Right lobe of liver (tissue), 6 donors: ENCODE measurements around the gene VHLL. TPM values are rescaled to one million over a fixed set of nuclear protein-coding genes. Genes with fewer than 3 reads are reported as not detected.

Source experiments
- ATAC-seq, 4 donors: fragments of 200-7000 bp; cut with Tn5 transposase; one replicate each; pipeline ENCODE4 v1.9.1; 2020; ENCODE audit warnings: mild to moderate bottlenecking in 4 of 4, moderate library complexity in 4 of 4
- DNase-seq, 3 donors: peaks; one replicate each; pipeline ENCODE4 v3.0.0-alpha.2; 2020
- H3K27ac ChIP-seq, 3 donors: fragments of 200-600 bp; one replicate each; pipeline ENCODE4 v1.8.0; 2022
- H3K27me3 ChIP-seq, 2 donors: fragments of 200-600 bp; one replicate each; pipeline ENCODE4 v1.8.0; 2022
- H3K36me3 ChIP-seq, 4 donors: fragments of 200-600 bp; sonication (generic) in 1 of 4; one replicate each; pipeline versions ENCODE4 v1.5.1 to v1.8.0; 2017 to 2022; ENCODE audit warnings: control low read depth in 1 of 4
- H3K4me1 ChIP-seq, 4 donors: fragments of 200-600 bp; sonication (generic) in 1 of 4; one replicate each; pipeline versions ENCODE4 v1.5.1 to v1.8.0; 2017 to 2022; ENCODE audit warnings: control low read depth in 1 of 4
- H3K4me3 ChIP-seq, 3 donors: fragments of 200-600 bp; one replicate each; pipeline ENCODE4 v1.8.0; 2022
- H3K9me3 ChIP-seq, 4 donors: fragments of 200-600 bp; sonication (generic) in 1 of 4; one replicate each; pipeline versions ENCODE4 v1.5.1 to v1.8.0; 2017 to 2022; ENCODE audit warnings: control low read depth in 1 of 4
- POLR2A ChIP-seq: fragments of 450-650 bp; IDR thresholded peaks from one replicate; pipeline ENCODE4 v1.6.1; 2017; ENCODE audit warnings: antibody characterized with exemption, mild to moderate bottlenecking
- WGBS: methylation state at CpG from one replicate; pipeline ENCODE4 v1.1.6; 2018; ENCODE audit warnings: low coverage, low lambda C conversion rate; ENCODE audit not compliant: insufficient coverage; ENCODE audit errors: missing lambda C conversion rate; 5-methylcytosine and 5-hydroxymethylcytosine counted together
- intact Hi-C, 2 donors: fragments of 100-400 bp; cut with DNase I; formaldehyde crosslinking; loops; one replicate each; pipeline versions ENCODE4 v1.11.2 to v1.14.1; 2022
- total RNA-seq, 6 experiments: library from RNA; depleted of rRNA in 2 of 6; stranded (reverse); fragments of >200 nt in 2 of 6; fragmentation: NEBNext Ultra II Directional in 3 of 6; extraction: Animal tissue kit (Norgen Biotek cat#: 25700) in 3 of 6; gene quantifications; one replicate each; pipeline versions ENCODE4 v1.1.0 to v1.2.4, GENCODE V29; 2016 to 2023
- TF ChIP-seq, protein P1 (sequence below), 4 donors: fragments of 200-600 bp in 3 of 4; fragments of 450-650 bp in 1 of 4; IDR thresholded peaks; one replicate each; pipeline versions ENCODE4 v1.5.1 to v1.8.0; 2016 to 2022; ENCODE audit warnings: antibody characterized with exemption in 4 of 4, mild to moderate bottlenecking in 2 of 4
- donor health status: DM: no; HTN: yes; CAD: no.
- donor health status: DM: no; HTN: no; CAD: no.
- donor health status: DM: no; HTN: no; CAD: no.
- donor health status: DM: no; HTN: yes; CAD: no.
- donor health status: DM: no; HTN: yes; CAD: no.

VHLL gene
- total RNA-seq, 6 experiments from 2014 or later, result not detected

DNA sequence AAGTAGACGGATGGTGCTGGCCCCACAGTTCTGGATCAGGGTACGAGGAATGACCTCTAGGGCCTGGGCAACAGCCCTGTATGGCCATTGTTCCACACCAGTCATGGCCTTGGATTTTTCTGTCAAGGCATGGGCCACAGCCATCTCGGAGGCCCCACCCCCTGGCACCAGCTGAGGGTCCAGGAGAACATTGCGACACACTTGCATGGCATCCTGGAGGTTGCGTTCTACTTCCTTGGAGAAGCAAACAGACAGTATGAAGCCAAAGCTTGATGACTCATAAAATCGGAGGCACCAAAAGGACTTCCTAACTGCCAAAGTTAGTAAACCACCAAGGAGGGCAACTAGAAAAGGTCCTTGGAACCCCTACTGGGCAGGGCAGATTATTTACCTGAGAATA lies 11.9 kb upstream of the VHLL start:
- TF ChIP-seq, protein P1, sequence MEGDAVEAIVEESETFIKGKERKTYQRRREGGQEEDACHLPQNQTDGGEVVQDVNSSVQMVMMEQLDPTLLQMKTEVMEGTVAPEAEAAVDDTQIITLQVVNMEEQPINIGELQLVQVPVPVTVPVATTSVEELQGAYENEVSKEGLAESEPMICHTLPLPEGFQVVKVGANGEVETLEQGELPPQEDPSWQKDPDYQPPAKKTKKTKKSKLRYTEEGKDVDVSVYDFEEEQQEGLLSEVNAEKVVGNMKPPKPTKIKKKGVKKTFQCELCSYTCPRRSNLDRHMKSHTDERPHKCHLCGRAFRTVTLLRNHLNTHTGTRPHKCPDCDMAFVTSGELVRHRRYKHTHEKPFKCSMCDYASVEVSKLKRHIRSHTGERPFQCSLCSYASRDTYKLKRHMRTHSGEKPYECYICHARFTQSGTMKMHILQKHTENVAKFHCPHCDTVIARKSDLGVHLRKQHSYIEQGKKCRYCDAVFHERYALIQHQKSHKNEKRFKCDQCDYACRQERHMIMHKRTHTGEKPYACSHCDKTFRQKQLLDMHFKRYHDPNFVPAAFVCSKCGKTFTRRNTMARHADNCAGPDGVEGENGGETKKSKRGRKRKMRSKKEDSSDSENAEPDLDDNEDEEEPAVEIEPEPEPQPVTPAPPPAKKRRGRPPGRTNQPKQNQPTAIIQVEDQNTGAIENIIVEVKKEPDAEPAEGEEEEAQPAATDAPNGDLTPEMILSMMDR (IDR thresholded peaks at IDR 0.05), result no peak
- TF ChIP-seq POLR2A, result no peak
- no peaks in the 10 kb centered on the region for H3K4me1 ChIP-seq
- H3K36me3 ChIP-seq, result peaks cover 0 to 98% (median 42%) of the 10 kb centered on the region in 4 donors
- ATAC-seq (no peak), DNase-seq (no peak)
- no peaks in the 10 kb centered on the region for H3K9me3 ChIP-seq
- H3K4me3 ChIP-seq, result no peak overlapping the region
- 83% methylated on average over 1 of the region's 6 CpGs for WGBS
- no peak overlapping the region for H3K27ac ChIP-seq
- no peaks in the 10 kb centered on the region for H3K27me3 ChIP-seq
- intact Hi-C loops, result no loop called here

DNA sequence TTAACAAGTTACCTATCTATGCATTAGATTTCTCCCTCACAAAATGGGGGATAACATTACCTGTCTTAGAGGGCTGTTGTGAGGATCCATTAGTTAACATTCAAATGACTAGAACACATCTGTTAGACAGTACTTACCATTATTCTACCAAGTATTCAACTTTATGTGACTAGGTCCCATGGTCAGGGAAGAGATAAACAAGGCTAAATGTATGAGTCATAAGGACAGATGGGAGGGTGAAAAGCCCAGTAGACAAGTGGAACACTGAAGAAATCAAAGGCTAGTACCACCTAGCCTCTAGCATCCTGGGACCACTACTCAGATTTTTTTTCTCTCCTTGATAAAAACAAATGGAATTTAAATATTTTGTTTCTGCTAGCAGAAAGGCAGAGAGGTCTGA lies 9.0 kb upstream of the VHLL start:
- Histone ChIP-seq H3K27ac (no peak overlapping the region), H3K36me3 (peaks cover 0 to 86% (median 32%) of the 10 kb centered on the region in 4 donors), H3K9me3 (no peaks in the 10 kb centered on the region), H3K4me1 (no peaks in the 10 kb centered on the region), H3K4me3 (no peak overlapping the region), H3K27me3 (no peaks in the 10 kb centered on the region)
- no peak for TF ChIP-seq POLR2A
- no peak for ATAC-seq
- no peak for DNase-seq
- intact Hi-C loops, result no loop called here

DNA sequence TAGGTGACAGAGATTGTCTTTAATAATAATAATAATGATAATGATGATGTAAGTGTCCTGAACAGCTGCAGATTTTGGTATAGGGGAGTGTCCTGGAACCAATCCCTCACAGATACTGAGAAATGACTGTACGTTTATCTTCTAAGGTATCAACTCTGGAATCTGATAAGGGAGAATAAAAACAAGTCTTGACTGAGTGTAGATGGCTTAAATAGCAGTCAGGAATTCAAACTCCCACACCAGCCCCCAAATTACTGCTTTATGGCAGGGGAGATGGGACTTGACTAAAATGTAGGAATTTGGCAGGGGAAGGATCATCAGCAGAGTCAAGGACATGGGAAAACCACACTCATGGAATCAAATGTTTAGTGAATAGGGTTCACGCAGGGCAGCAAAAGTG lies 6.1 kb upstream of the VHLL start:
- DNase-seq (no peak), ATAC-seq (no peak)
- Histone ChIP-seq H3K4me3 (no peak overlapping the region), H3K36me3 (peaks cover 0 to 57% (median 19%) of the 10 kb centered on the region in 4 donors), H3K27ac (no peak overlapping the region), H3K27me3 (no peaks in the 10 kb centered on the region), H3K4me1 (peaks cover 0 to 13% (median 4%) of the 10 kb centered on the region in 4 donors), H3K9me3 (no peaks in the 10 kb centered on the region)
- no peak for TF ChIP-seq POLR2A
- TF ChIP-seq, protein P1 (IDR thresholded peaks at IDR 0.05), result no peak
- intact Hi-C loops, result no loop called here
- WGBS, result 79% methylated on average over 1 of the region's 2 CpGs

DNA sequence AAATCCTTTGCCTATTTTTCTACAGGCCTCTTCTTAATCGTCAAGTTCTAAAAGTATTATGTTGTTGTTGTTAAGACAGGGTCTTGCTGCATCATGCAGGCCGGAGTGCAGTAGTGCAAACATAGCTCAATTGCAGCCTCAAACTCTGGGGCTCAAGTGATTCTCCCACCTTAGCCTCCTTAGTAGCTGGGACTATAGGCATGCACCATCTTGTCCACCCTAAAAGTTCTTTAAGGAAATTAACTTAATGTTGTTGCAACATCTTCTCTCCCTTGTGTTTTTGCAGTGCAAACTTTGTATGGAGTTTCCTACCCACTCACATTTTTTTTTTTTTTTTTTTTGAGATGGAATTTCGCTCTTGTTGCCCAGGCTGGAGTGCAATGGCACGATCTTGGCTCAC lies 4.1 kb upstream of the VHLL start:
- WGBS, result 85% methylated on average over 4 of the region's 4 CpGs
- no peak overlapping the region for H3K4me3 ChIP-seq
- no peak for ATAC-seq
- H3K36me3 ChIP-seq, result peaks cover 0 to 38% (median 5%) of the 10 kb centered on the region in 4 donors
- intact Hi-C loops, result no loop called here
- TF ChIP-seq, protein P1 (IDR thresholded peaks at IDR 0.05), result no peak
- TF ChIP-seq POLR2A, result no peak
- H3K27me3 ChIP-seq, result no peaks in the 10 kb centered on the region
- H3K9me3 ChIP-seq, result no peaks in the 10 kb centered on the region
- DNase-seq, result no peak
- peaks cover 0 to 13% (median 4%) of the 10 kb centered on the region in 4 donors for H3K4me1 ChIP-seq
- H3K27ac ChIP-seq, result no peak overlapping the region

DNA sequence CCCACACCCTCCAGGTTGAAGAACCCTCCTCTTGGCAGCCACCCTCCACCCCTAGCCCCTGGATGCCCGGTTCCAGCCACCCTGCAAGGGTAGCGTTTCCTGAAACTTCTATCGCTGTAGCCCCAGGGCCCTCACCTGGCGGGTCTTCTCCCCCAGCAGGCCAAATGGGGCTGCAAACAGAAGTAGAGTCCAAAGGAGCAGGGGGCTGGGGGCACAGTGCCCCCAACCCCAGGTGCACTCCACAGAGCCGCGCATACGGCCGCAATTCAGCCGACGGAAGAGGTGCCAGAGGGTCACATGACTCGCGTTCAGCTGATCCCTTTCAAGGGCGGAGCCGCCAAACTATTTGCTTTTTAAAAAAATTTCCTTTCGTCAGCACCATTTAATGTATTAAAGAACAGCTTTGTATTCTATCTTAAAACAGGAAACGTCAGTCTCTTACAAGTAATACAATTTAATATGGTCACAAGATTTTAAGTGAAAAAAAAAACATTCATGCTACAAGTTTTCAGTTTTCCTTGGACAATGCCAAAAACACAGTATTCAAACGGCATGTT lies 3.6 kb downstream of the VHLL start, which contains the start of gene GLMP:
Gene GLMP, minus strand, starts transcription at position 289 of the 557 bp plus-strand sequence. Its CDS starts 34 bp downstream, at position 255.
- TF ChIP-seq, protein P1 (IDR thresholded peaks at IDR 0.05), result no peak
- 0% methylated on average over 17 of the region's 17 CpGs for WGBS
- DNase-seq (peak; percentile 77 to 83 (median 83)), ATAC-seq (peak in 3 of 4 donors; percentile 42 to 60 (median 46))
- Histone ChIP-seq H3K27me3 (no peaks in the 10 kb centered on the region), H3K27ac (peak within 1 kb of the TSS; percentile 57 to 78 (median 63)), H3K36me3 (peaks cover 0 to 5% (median 0%) of the 10 kb centered on the region in 4 donors), H3K4me1 (peaks cover 0 to 42% (median 9%) of the 10 kb centered on the region in 4 donors), H3K4me3 (peak within 1 kb of the TSS; percentile 71 to 87 (median 84)), H3K9me3 (no peaks in the 10 kb centered on the region)
- intact Hi-C loops, result no loop called here
